GM21447 (cell line): ENCODE data around the gene SEL1L3.

Source experiments
- ATAC-seq: cut with Tn5 transposase; IDR thresholded peaks from one replicate; pipeline ENCODE4 v1.9.1; 2021; ENCODE audit not compliant: unreplicated experiment

Gene SEL1L3

GRCh38 chr4:25821267-25821666, 41.5 kb downstream of the SEL1L3 start:
- ATAC-seq: no peak

- ATAC-seq: no peak
Observed at GRCh38 chr4:25818876-25819275, 43.9 kb downstream of the SEL1L3 start.

GRCh38 chr4:25818371-25818871, 44.4 kb downstream of the SEL1L3 start:
- ATAC-seq: no peak

- ATAC-seq: no peak
Observed at GRCh38 chr4:25817059-25817681, 45.6 kb downstream of the SEL1L3 start.

GRCh38 chr4:25816591-25817058, 46.2 kb downstream of the SEL1L3 start:
- no peak for ATAC-seq

- no peak for ATAC-seq
Observed at GRCh38 chr4:25815586-25815985, 47.2 kb downstream of the SEL1L3 start.

GRCh38 chr4:25814301-25815136, 48.3 kb downstream of the SEL1L3 start:
- no peak for ATAC-seq

GRCh38 chr4:25813448-25814106, 49.2 kb downstream of the SEL1L3 start:
- ATAC-seq: no peak

GRCh38 chr4:25811841-25812240, 50.9 kb downstream of the SEL1L3 start:
- no peak for ATAC-seq

GRCh38 chr4:25811374-25811690, 51.5 kb downstream of the SEL1L3 start:
- no peak for ATAC-seq

GRCh38 chr4:25810461-25811373, 52.1 kb downstream of the SEL1L3 start:
- ATAC-seq: no peak

GRCh38 chr4:25809996-25810395, 52.8 kb downstream of the SEL1L3 start:
- no peak for ATAC-seq

GRCh38 chr4:25807102-25807728, 55.6 kb downstream of the SEL1L3 start:
- ATAC-seq: no peak

GRCh38 chr4:25805255-25805860, 57.4 kb downstream of the SEL1L3 start:
- no peak for ATAC-seq

GRCh38 chr4:25803720-25804225, 59.0 kb downstream of the SEL1L3 start:
- no peak for ATAC-seq

GRCh38 chr4:25801594-25801993, 61.2 kb downstream of the SEL1L3 start:
- ATAC-seq: no peak

GRCh38 chr4:25800245-25800644, 62.5 kb downstream of the SEL1L3 start:
- ATAC-seq: no peak

GRCh38 chr4:25799522-25799921, 63.3 kb downstream of the SEL1L3 start:
- ATAC-seq: no peak

GRCh38 chr4:25797136-25797535, 65.7 kb downstream of the SEL1L3 start:
- no peak for ATAC-seq
